A549 (cell line): ENCODE data around the gene ARHGEF11. TPM values are rescaled to one million over a fixed set of nuclear protein-coding genes. Genes with fewer than 3 reads are reported as not detected.
A peak's percentile ranks its signal among the peaks of the same experiment; 100 is the strongest.

Experiments used
- ATAC-seq, 2 experiments: fragments of 200-7000 bp in 1 of 2; fragments of >200 bp in 1 of 2; cut with Nextera tagmentation in 1 of 2; cut with Tn5 transposase in 1 of 2; 3 replicates each; pipeline versions ENCODE4 v1.8.0 to v1.9.1; 2018 to 2020; ENCODE audit warnings: mild to moderate bottlenecking in 1 of 2, moderate library complexity in 1 of 2
- CTCF ChIA-PET: fragments of 300-600 bp; sonication (Branson Sonifier 250); formaldehyde crosslinking; extraction: SDS; loops from one replicate; lab custom pipeline; 2021; ENCODE audit warnings: antibody characterized with exemption, inconsistent platforms; lab: Yijun Ruan, JAX
- POLR2A ChIA-PET: fragments of 350-600 bp; formaldehyde crosslinking; extraction: SDS; loops from one replicate; lab custom pipeline; 2021; ENCODE audit warnings: antibody characterized with exemption, inconsistent platforms; lab: Yijun Ruan, JAX
- DNase-seq, 2 experiments: peaks; one replicate each; pipeline versions ENCODE4 v3.0.0 to v3.0.0-alpha.2; 2011 to 2016; ENCODE audit warnings: low read depth in 1 of 2, low spot score in 1 of 2
- FAIRE-seq: peaks from 2 replicates; lab custom pipeline; 2011; peaks lifted over from hg19 to GRCh38; lab: Jason Lieb, UNC
- H3K27ac ChIP-seq, 2 experiments: fragments of >200 bp; sonication (Bioruptor Twin); formaldehyde crosslinking; 3 replicates each; pipeline ENCODE4 v1.5.1; 2016 to 2017
- H3K4me1 ChIP-seq: fragments of >200 bp; sonication (Bioruptor Twin); formaldehyde crosslinking; 3 replicates; pipeline ENCODE4 v1.6.1; 2016
- H3K4me2 ChIP-seq: fragments of >200 bp; sonication (Bioruptor Twin); formaldehyde crosslinking; 3 replicates; pipeline ENCODE4 v1.6.1; 2016
- H3K4me3 ChIP-seq: fragments of >200 bp; sonication (Bioruptor Twin); formaldehyde crosslinking; 3 replicates; pipeline ENCODE4 v1.5.1; 2016
- H3K9me3 ChIP-seq: fragments of >200 bp; sonication (Bioruptor Twin); formaldehyde crosslinking; 3 replicates; pipeline ENCODE4 v1.6.1; 2016
- CEBPB ChIP-seq, 2 experiments: fragments of >200 bp in 1 of 2; sonication (Bioruptor Twin) in 1 of 2; formaldehyde crosslinking in 1 of 2; IDR thresholded peaks; 2 replicates each; pipeline ENCODE4 v1.6.1; 2012 to 2016
- EHMT2 ChIP-seq: fragments of 200-600 bp; sonication (generic); IDR thresholded peaks from 2 replicates; pipeline ENCODE4 v1.6.1; 2016; ENCODE audit warnings: antibody characterized with exemption, low read depth, mild to moderate bottlenecking, moderate library complexity
- FOSB ChIP-seq: fragments of 250-450 bp; sonication (Bioruptor Pico); IDR thresholded peaks from 2 replicates; pipeline ENCODE4 v1.5.0; 2020; ENCODE audit warnings: mild to moderate bottlenecking, moderate library complexity
- GATA3 ChIP-seq: IDR thresholded peaks from 2 replicates; pipeline ENCODE4 v1.6.1; 2012; ENCODE audit warnings: borderline replicate concordance
- HDAC2 ChIP-seq: fragments of 200-600 bp; sonication (generic); IDR thresholded peaks from 2 replicates; pipeline ENCODE4 v1.6.1; 2016
- MAZ ChIP-seq: fragments of 150-350 bp; IDR thresholded peaks from 2 replicates; pipeline ENCODE4 v1.6.1; 2014; ENCODE audit warnings: antibody characterized with exemption, low read depth, low read length, borderline replicate concordance
- NPAS2 ChIP-seq: fragments of 250-450 bp; sonication (Bioruptor Pico); IDR thresholded peaks from 2 replicates; pipeline ENCODE4 v1.8.0; 2022; ENCODE audit warnings: mild to moderate bottlenecking, moderate library complexity, borderline replicate concordance
- NR3C1 ChIP-seq: fragments of >200 bp; sonication (Bioruptor Twin); formaldehyde crosslinking; IDR thresholded peaks from 3 replicates; pipeline ENCODE4 v1.6.1; 2017
- POLR2A ChIP-seq: IDR thresholded peaks from 2 replicates; pipeline ENCODE4 v1.6.1; 2012; ENCODE audit warnings: mild to moderate bottlenecking, low read length
- POLR2AphosphoS2 ChIP-seq: conservative IDR thresholded peaks from 2 replicates; pipeline ENCODE4 v1.6.1; 2012; ENCODE audit warnings: low read length, improper control_type of control experiment, inconsistent platforms
- RCOR1 ChIP-seq: fragments of 150-350 bp; IDR thresholded peaks from 2 replicates; pipeline ENCODE4 v1.6.1; 2014; ENCODE audit warnings: antibody characterized with exemption, low read length, low read depth
- RNF2 ChIP-seq: fragments of 200-600 bp; sonication (generic); IDR thresholded peaks from 2 replicates; pipeline ENCODE4 v1.6.1; 2016; ENCODE audit warnings: low read depth, mild to moderate bottlenecking, antibody characterized with exemption, moderate library complexity, borderline replicate concordance
- ZNF302 ChIP-seq: fragments of 250-450 bp; sonication (Bioruptor Pico); IDR thresholded peaks from 2 replicates; pipeline ENCODE4 v1.9.0; 2021; ENCODE audit warnings: inconsistent platforms, mild to moderate bottlenecking, moderate library complexity
- ZSCAN20 ChIP-seq: fragments of 250-450 bp; sonication (Bioruptor Pico); IDR thresholded peaks from 2 replicates; pipeline ENCODE4 v1.8.0; 2022; ENCODE audit warnings: mild to moderate bottlenecking, moderate library complexity
- WGBS: methylation state at CpG from one replicate; pipeline ENCODE4 v1.1.6; 2017; ENCODE audit errors: missing lambda C conversion rate; 5-methylcytosine and 5-hydroxymethylcytosine counted together
- polyA plus RNA-seq, 4 experiments: library from polyadenylated mRNA; depleted of rRNA in 3 of 4; stranded (reverse); fragments of >200 nt; fragmentation: RNase III in 1 of 4; extraction: RNeasy Plus Mini Kit Qiagen cat#74134 plus additional on column Dnase treatment in 1 of 4; gene quantifications; 2 replicates in 3 of 4; 3 replicates in 1 of 4; pipeline ENCODE4 v1.2.3, GENCODE V29; 2011 to 2017
- TF ChIP-seq, protein P1 (sequence below): fragments of 200-600 bp; sonication (generic); IDR thresholded peaks from 2 replicates; pipeline ENCODE4 v1.6.1; 2016; ENCODE audit warnings: antibody characterized with exemption, mild to moderate bottlenecking, moderate library complexity
- TF ChIP-seq, protein P2 (sequence below): fragments of >200 bp; sonication (Bioruptor Twin); formaldehyde crosslinking; IDR thresholded peaks from 3 replicates; pipeline ENCODE4 v1.5.1; 2016
- TF ChIP-seq, protein P3 (sequence below): fragments of 250-450 bp; sonication (Bioruptor Pico); IDR thresholded peaks from 2 replicates; pipeline ENCODE4 v1.5.0; 2021; ENCODE audit warnings: mild to moderate bottlenecking, moderate library complexity, borderline replicate concordance
- TF ChIP-seq, protein P4 (sequence below): IDR thresholded peaks from 2 replicates; pipeline ENCODE4 v1.6.1; 2012
- TF ChIP-seq, protein P5 (sequence below): fragments of 450-650 bp; IDR thresholded peaks from 2 replicates; pipeline ENCODE4 v1.6.1; 2014; ENCODE audit warnings: antibody characterized with exemption

The ARHGEF11 gene
- polyA plus RNA-seq, 2 of the 4 experiments (the other 2 are of a cell fraction): 15.7 to 17.1 TPM

DNA sequence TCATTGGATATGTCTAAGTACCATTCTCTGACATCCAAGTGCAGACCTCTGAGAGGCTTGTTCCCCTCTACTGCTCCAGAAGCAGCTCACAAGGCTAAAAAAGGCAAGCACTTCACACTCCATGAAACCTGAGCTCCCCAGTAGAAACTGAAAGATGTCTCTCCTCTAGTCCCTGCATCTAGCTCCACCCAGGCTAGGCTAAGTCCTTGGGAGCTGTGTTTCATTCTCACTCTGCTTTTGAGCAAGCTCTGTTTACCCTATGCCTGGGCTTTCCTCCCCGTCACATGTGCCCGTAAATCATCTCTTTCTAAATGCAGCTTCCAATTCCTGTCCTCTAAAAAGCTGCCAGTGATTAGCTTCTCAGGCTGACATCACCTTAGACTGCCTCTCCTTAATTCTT lies 86.1 kb downstream of the ARHGEF11 start:
- FAIRE-seq (no peak), DNase-seq (no peak), ATAC-seq (0 out of 6 replicates have a peak, but pooled peaks of 1 of the 2 experiments have one; percentile 41)
- Histone ChIP-seq H3K4me3 (no peak overlapping the region), H3K9me3 (no peaks in the 10 kb centered on the region), H3K4me1 (no peaks in the 10 kb centered on the region), H3K4me2 (no peak overlapping the region), H3K27ac (no peak overlapping the region)
- ChIA-PET POLR2A (no interaction called here), CTCF (interaction anchor here (1.3 to 2.8 kb wide), 5 partner anchors 9 to 49 kb away, joined by 3 to 10 read pairs (median 6); no protein-coding TSS in a partner anchor)
- no peak for TF ChIP-seq ZSCAN20 (CRISPR knock-in tag)
- TF ChIP-seq HDAC2: no peak
- TF ChIP-seq, protein P1, sequence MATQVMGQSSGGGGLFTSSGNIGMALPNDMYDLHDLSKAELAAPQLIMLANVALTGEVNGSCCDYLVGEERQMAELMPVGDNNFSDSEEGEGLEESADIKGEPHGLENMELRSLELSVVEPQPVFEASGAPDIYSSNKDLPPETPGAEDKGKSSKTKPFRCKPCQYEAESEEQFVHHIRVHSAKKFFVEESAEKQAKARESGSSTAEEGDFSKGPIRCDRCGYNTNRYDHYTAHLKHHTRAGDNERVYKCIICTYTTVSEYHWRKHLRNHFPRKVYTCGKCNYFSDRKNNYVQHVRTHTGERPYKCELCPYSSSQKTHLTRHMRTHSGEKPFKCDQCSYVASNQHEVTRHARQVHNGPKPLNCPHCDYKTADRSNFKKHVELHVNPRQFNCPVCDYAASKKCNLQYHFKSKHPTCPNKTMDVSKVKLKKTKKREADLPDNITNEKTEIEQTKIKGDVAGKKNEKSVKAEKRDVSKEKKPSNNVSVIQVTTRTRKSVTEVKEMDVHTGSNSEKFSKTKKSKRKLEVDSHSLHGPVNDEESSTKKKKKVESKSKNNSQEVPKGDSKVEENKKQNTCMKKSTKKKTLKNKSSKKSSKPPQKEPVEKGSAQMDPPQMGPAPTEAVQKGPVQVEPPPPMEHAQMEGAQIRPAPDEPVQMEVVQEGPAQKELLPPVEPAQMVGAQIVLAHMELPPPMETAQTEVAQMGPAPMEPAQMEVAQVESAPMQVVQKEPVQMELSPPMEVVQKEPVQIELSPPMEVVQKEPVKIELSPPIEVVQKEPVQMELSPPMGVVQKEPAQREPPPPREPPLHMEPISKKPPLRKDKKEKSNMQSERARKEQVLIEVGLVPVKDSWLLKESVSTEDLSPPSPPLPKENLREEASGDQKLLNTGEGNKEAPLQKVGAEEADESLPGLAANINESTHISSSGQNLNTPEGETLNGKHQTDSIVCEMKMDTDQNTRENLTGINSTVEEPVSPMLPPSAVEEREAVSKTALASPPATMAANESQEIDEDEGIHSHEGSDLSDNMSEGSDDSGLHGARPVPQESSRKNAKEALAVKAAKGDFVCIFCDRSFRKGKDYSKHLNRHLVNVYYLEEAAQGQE: no peak
- TF ChIP-seq RCOR1: no peak
- WGBS: 89% methylated on average over 2 of the region's 2 CpGs

DNA sequence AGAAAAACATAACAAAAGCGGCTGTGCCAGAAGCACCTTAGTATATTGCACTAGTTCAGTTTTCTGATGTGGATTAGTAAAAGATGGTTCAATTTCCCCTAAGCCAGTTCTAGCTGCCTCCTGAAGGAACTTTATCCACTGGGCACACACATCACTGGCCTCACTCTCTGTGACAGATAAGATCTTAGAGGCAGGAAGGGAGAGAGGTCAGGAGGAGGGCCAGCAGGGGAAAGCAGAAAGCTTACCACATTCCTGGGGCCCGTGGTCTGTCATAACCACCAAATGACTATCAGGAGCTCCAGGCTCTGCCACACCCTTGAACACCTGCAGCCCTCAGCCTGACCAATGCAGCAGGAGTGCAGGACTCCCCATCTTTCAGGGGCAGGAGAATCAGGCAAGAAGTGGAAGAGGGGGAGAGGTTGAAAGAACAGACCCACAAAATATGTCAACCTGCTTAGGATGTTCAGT lies 87.3 kb downstream of the ARHGEF11 start:
- POLR2A ChIA-PET: no interaction called here
- ATAC-seq (no peak), FAIRE-seq (no peak), DNase-seq (no peak)
- CTCF ChIA-PET: interaction anchor here (1.3 to 2.8 kb wide), 4 partner anchors 8 to 120 kb away, joined by 3 to 10 read pairs (median 6); no protein-coding TSS in a partner anchor
- TF ChIP-seq HDAC2 (no peak), POLR2AphosphoS2 (no peak), RNF2 (no peak), EHMT2 (no peak), POLR2A (no peak), ZNF302 (CRISPR knock-in tag) (no peak), FOSB (no peak), MAZ (no peak), CEBPB (IDR thresholded peaks at IDR 0.05) (no peak), NPAS2 (CRISPR knock-in tag) (no peak), NR3C1 (no peak), GATA3 (no peak)
- TF ChIP-seq, protein P2, sequence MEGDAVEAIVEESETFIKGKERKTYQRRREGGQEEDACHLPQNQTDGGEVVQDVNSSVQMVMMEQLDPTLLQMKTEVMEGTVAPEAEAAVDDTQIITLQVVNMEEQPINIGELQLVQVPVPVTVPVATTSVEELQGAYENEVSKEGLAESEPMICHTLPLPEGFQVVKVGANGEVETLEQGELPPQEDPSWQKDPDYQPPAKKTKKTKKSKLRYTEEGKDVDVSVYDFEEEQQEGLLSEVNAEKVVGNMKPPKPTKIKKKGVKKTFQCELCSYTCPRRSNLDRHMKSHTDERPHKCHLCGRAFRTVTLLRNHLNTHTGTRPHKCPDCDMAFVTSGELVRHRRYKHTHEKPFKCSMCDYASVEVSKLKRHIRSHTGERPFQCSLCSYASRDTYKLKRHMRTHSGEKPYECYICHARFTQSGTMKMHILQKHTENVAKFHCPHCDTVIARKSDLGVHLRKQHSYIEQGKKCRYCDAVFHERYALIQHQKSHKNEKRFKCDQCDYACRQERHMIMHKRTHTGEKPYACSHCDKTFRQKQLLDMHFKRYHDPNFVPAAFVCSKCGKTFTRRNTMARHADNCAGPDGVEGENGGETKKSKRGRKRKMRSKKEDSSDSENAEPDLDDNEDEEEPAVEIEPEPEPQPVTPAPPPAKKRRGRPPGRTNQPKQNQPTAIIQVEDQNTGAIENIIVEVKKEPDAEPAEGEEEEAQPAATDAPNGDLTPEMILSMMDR: no peak
- TF ChIP-seq, protein P3, sequence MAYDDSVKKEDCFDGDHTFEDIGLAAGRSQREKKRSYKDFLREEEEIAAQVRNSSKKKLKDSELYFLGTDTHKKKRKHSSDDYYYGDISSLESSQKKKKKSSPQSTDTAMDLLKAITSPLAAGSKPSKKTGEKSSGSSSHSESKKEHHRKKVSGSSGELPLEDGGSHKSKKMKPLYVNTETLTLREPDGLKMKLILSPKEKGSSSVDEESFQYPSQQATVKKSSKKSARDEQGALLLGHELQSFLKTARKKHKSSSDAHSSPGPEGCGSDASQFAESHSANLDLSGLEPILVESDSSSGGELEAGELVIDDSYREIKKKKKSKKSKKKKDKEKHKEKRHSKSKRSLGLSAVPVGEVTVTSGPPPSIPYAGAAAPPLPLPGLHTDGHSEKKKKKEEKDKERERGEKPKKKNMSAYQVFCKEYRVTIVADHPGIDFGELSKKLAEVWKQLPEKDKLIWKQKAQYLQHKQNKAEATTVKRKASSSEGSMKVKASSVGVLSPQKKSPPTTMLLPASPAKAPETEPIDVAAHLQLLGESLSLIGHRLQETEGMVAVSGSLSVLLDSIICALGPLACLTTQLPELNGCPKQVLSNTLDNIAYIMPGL (CRISPR knock-in tag): no peak
- TF ChIP-seq, protein P4, sequence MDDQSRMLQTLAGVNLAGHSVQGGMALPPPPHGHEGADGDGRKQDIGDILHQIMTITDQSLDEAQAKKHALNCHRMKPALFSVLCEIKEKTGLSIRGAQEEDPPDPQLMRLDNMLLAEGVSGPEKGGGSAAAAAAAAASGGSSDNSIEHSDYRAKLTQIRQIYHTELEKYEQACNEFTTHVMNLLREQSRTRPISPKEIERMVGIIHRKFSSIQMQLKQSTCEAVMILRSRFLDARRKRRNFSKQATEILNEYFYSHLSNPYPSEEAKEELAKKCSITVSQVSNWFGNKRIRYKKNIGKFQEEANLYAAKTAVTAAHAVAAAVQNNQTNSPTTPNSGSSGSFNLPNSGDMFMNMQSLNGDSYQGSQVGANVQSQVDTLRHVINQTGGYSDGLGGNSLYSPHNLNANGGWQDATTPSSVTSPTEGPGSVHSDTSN: no peak
- TF ChIP-seq, protein P1: no peak
- TF ChIP-seq, protein P5, sequence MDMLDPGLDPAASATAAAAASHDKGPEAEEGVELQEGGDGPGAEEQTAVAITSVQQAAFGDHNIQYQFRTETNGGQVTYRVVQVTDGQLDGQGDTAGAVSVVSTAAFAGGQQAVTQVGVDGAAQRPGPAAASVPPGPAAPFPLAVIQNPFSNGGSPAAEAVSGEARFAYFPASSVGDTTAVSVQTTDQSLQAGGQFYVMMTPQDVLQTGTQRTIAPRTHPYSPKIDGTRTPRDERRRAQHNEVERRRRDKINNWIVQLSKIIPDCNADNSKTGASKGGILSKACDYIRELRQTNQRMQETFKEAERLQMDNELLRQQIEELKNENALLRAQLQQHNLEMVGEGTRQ: no peak
- no peak overlapping the region for H3K27ac ChIP-seq
- 92% methylated on average over 2 of the region's 2 CpGs for WGBS
- H3K4me3 ChIP-seq: no peak overlapping the region
- H3K4me2 ChIP-seq: no peak overlapping the region
- no peaks in the 10 kb centered on the region for H3K9me3 ChIP-seq
- H3K4me1 ChIP-seq: no peaks in the 10 kb centered on the region
